Measurements from ENCODE around the gene PITPNM3.
A peak's percentile ranks its signal among the peaks of the same experiment; 100 is the strongest.

PITPNM3 gene

GRCh38 chr17:6458460-6458950 is 97.8 kb downstream of the PITPNM3 start:
- no peak for DNase-seq

- DNase-seq, result no peak
Observed at GRCh38 chr17:6457688-6458459, 98.5 kb downstream of the PITPNM3 start.

DNA sequence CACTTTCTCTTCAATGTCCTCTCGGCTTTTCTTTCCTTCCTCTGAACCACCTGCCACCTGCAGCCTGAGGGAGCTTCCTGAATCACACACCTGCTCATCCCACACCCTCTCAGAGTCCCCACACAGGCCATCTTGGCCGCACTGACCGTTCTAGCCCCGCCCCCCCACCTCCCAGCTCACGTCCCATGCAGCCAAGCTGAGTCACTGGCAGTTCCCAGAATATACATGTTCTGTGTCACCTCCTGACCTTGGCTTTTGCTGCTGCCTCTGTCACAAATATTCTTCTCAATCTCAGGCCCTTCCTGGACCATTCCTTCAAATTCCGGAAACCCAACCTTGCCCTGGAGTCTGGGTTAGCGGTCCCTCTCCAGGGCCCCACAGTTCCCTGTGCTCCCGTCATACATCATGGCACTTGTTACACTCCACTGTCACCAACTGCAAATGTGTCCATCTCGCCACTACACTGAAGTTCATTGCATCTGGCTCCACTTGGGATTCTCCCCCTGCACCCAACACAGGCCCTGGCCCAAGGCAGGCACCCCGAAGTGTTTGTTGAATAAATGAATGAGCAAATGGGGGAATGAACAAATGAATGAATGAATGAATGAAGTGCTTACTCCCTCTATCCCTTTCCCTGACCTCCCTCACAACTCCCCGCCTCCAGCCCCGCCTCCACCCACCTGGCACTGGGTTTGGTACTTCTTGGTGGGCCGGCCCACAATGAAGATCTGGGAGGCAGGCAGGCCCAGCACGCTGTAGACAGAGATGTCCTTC is 99.3 kb downstream of the PITPNM3 start:
- DNase-seq, result peak; percentile 78

- DNase-seq, result peak; percentile 75
Observed at GRCh38 chr17:6456321-6456720, 100.0 kb downstream of the PITPNM3 start.

GRCh38 chr17:6455321-6455705 is 101.0 kb downstream of the PITPNM3 start:
- no peak for DNase-seq

DNA sequence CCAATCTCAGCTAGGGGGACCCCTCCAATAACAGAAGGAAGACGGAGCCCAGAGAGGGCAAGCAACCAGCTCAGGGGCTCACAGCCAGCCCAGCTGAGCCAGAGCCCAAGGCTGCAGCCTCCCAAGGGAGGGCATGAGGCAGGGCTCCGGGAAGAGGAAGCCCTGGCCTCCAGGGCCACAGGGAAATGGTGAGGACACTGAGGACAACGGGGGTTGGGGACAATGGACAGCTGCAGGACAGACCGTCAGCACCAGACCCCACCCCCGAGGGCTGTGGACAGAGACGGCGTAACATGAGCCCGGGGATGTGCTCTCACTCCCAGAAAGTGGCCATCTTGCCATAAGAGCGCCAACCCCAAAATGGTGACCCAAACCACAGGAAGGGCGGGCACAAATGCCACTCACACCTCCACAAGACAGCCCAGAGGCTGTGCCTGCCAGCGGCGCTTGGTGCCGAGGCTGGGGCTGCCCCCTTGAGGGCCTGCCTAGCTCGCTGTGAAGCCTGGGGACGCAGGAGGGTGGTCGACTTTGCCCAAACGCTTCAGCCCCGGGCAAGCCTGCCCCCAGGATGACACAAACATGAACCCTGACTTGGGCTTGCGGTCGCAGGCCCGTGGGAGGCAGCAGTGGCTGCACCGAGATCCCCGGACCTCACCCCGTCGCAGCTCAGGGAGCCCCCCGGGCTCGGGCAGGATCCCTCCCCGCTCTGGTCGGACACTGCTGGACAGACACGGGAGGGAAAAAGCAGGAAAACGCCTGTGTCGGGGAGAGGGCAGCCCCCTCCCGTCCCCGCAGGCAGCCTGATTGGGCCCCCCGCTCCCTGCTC is 101.6 kb downstream of the PITPNM3 start:
- no peak for DNase-seq

DNA sequence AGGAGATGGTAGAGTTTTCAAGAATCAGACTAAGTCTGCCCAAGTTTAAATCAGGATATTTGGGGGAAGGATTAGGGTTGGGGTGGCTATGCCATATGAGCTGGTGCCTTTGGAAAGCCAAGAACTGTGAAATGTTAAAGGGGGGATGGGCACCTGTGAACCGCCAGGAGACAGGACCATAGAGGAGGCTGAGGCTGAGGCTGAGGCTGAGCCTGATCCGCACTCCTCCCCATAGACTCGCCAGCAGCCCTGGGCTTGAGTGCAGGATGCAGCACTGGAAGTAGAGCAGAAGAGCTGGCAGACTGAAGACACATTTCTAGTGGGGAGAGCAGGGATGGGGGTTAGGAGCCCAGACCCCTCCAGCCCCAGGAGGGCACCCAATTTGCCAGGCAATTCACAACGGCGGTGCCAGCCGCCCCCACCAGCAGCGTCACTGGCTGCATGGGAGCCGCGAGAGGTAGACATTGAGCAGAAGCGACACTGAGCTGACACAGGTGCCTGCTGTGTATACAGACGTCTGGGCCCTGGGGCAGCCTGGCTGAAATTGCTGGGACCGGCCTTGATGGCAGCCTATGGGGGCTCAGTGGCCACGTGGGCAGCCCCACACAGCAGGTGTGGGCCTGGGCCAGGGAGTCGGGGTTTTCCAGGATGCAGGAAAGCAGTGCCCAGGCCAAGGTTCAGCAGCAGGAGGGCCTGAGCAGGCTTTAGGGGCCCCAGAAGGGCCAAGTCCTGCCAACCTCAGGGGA is 102.9 kb downstream of the PITPNM3 start:
- peak; percentile 18 for DNase-seq

- DNase-seq, result no peak
Observed at GRCh38 chr17:6452471-6453266, 103.7 kb downstream of the PITPNM3 start.

GRCh38 chr17:6450926-6451832 is 105.2 kb downstream of the PITPNM3 start:
- peak; percentile 55 for DNase-seq

DNA sequence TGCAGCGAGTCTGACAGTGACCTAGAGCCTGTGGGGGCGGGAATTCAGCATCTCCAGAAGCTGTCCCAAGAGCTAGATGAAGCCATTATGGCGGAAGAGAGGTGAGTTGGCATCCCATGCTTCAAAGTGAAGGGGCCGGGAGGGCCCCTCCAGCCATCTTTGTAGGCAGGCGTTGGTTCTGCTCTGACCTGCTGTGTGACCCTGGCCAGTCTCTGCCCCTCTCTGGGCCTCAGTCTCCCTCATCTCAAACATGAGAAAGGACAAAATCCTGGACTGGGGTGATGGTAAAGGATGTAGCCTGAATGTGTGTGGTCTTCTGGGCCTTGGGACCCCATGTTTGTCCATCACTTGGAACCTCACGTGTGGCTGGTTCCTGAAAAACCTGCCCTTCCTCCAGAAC is 107.0 kb downstream of the PITPNM3 start:
- no peak for DNase-seq

- DNase-seq, result no peak
Observed at GRCh38 chr17:6448473-6448872, 107.9 kb downstream of the PITPNM3 start.

- DNase-seq, result no peak
Observed at GRCh38 chr17:6446516-6447100, 109.7 kb downstream of the PITPNM3 start.

DNA sequence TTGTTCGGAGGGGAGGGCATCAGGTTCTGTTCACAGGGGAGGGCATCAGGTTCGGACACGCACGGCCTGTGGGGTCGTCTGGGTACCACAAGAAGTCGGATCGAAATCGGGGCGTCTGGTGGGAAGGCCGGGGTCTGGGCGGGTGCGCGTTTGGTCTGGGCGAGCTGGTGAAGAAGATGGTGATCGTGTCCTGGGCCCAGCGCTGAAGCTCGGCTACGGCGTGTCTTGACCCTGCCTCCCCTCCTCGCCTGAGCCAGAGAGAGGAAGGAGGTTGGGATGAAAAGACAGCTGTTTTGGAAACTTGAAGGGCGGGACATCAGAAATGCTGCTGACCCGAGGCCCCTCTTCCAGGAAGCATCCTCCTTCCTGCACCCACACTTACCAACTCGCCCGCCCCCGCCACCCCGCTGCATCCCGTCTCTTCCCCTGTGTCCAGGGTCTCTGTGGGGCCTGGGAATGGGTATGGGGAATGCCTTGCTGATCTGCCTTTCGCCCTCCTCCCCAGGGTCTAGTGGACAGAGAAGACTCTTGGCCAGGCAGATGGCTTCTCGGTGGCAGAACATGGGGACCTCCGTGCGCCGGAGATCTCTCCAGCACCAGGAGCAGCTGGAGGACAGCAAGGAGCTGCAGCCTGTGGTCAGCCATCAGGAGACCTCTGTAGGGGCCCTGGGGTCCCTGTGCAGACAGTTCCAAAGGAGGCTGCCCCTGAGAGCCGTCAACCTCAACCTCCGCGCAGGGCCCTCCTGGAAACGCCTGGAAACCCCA is 111.6 kb downstream of the PITPNM3 start:
- DNase-seq, result no peak

- DNase-seq, result peak; percentile 97
Observed at GRCh38 chr17:6443692-6444570, 112.4 kb downstream of the PITPNM3 start, which contains the start of gene PIMREG. TSS of gene PIMREG (plus strand) at chr17:6444455. CDS start at chr17:6445111, 656 bp downstream.

GRCh38 chr17:6442775-6443174 is 113.6 kb downstream of the PITPNM3 start:
- no peak for DNase-seq

DNA sequence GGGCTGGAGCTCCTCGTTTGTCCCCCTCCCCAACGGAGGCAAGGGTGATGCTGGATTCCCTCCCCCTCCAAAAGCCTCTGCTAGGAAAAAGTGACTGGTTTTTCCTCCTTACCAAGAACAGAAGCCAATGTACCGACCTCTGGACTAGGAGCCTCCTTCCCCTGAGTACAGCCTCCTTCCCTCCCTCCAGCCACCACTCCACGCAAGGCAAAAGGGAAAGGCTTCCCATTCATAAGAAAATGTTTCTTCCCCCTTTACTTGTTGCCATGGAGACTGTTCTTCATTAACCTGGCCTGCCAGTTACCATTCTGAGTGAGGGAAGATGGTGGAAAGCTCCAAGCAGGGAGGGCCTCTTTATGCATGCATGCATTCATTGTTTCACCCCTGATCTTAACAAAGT is 116.4 kb downstream of the PITPNM3 start:
- peak; percentile 35 for DNase-seq

GRCh38 chr17:6437956-6438355 is 118.4 kb downstream of the PITPNM3 start:
- no peak for DNase-seq

DNA sequence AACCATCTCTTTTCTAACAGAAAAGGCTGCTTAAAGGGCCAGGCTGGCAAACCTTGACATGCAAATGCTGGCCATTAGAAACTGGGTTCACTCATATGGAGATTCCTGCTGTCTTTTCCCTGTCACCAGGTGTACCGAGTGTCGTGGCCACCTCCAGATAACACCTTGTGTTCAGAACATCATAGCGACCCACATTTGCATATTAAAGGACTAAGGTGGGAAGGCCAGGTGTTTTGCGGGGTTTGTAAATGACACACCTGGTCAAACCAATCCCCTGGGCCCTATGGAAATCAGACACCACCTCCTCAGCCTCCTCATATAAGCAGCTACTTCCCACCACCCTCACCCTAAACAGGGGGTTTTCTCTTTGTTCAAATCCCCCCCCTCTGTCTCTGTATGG is 118.9 kb downstream of the PITPNM3 start:
- DNase-seq, result peak; percentile 85
